DMS53 treated with DMSO at 0.1 percent for 48 hours (cell line): Measurements from ENCODE around the gene MAML2.

Source experiments
- DNase-seq: peaks from one replicate; lab custom pipeline; 2025; ENCODE audit not compliant: unreplicated experiment; lab: John Stamatoyannopoulos, UW

MAML2 gene

GRCh38 chr11:95994329-95994728 is 348.7 kb downstream of the MAML2 start:
- DNase-seq, result no peak

- no peak for DNase-seq
Observed at GRCh38 chr11:95993438-95994298, 349.3 kb downstream of the MAML2 start.

- DNase-seq, result no peak
Observed at GRCh38 chr11:95991545-95991944, 351.4 kb downstream of the MAML2 start.

- DNase-seq, result no peak
Observed at GRCh38 chr11:95991101-95991500, 351.9 kb downstream of the MAML2 start.

- DNase-seq, result no peak
Observed at GRCh38 chr11:95989780-95990179, 353.2 kb downstream of the MAML2 start.

- no peak for DNase-seq
Observed at GRCh38 chr11:95989076-95989605, 353.9 kb downstream of the MAML2 start.

- DNase-seq, result peak; percentile 24
Observed at GRCh38 chr11:95985174-95985808, 357.7 kb downstream of the MAML2 start.

GRCh38 chr11:95984072-95984471 is 358.9 kb downstream of the MAML2 start:
- no peak for DNase-seq

- DNase-seq, result peak; percentile 7
Observed at GRCh38 chr11:95977534-95978174, 365.3 kb downstream of the MAML2 start.

GRCh38 chr11:95976550-95976949 is 366.4 kb downstream of the MAML2 start:
- no peak for DNase-seq

- no peak for DNase-seq
Observed at GRCh38 chr11:95975343-95975742, 367.7 kb downstream of the MAML2 start.

GRCh38 chr11:95972060-95972459 is 370.9 kb downstream of the MAML2 start:
- DNase-seq, result no peak

- no peak for DNase-seq
Observed at GRCh38 chr11:95968585-95968984, 374.4 kb downstream of the MAML2 start.

GRCh38 chr11:95964281-95964680 is 378.7 kb downstream of the MAML2 start:
- no peak for DNase-seq

- no peak for DNase-seq
Observed at GRCh38 chr11:95961758-95962157, 381.2 kb downstream of the MAML2 start.

GRCh38 chr11:95950905-95951304 is 392.1 kb downstream of the MAML2 start:
- DNase-seq, result no peak

- no peak for DNase-seq
Observed at GRCh38 chr11:95948637-95949036, 394.4 kb downstream of the MAML2 start.

GRCh38 chr11:95944623-95945022 is 398.4 kb downstream of the MAML2 start:
- DNase-seq, result no peak

GRCh38 chr11:95943546-95943945 is 399.4 kb downstream of the MAML2 start:
- no peak for DNase-seq

- DNase-seq, result no peak
Observed at GRCh38 chr11:95939091-95939490, 403.9 kb downstream of the MAML2 start.

- DNase-seq, result no peak
Observed at GRCh38 chr11:95937358-95937757, 405.6 kb downstream of the MAML2 start.

- no peak for DNase-seq
Observed at GRCh38 chr11:95933594-95933993, 409.4 kb downstream of the MAML2 start.
